GM15510 (cell line): ENCODE data around the gene NDOR1.
A peak's percentile ranks its signal among the peaks of the same experiment; 100 is the strongest.

Experiments
- POLR2A ChIP-seq: IDR thresholded peaks from 3 replicates; pipeline ENCODE4 v1.6.1; 2011; ENCODE audit warnings: borderline replicate concordance; ENCODE audit not compliant: insufficient read length; ENCODE audit errors: extremely low read depth

NDOR1 gene

DNA sequence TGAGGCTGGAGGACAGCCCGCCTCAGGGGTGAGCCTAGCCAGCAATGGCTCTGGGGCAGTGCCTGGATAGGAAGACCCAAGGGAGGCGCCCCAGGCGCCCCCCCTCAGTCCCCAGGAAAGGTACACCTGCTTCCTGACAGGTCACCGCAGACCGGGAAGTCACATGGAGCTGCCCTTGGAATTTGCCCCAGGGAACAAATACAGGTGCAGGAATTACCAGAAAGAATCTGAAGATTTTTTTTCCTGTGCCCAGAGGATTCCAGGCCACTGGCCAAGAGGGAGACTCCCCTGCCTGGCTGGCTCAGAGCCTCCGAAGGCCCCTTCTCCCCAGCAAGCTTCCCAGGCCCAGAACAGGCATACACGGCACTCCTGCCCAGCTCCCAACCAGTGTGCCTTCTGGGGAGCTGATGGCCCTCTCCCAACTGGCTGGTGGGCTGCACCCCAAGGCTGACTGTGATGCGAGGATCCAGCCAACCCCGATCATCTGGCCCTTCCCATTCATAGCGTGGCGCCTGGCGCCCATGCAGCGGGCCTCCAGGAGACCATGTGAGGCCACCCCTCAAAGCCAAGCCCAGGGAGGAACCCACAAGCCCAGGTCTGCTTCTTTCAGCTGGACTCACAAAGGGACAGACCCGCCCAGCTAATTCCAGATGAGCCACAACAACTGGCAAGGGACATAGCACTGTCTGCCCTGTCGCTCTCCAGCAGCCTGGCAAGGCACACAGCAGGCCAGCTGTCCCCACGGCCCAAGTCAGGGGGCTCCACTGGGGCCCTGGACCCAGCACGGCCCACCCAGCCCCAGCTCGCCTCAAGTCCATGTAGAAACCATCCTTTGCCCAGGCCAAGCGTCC is 7.2 kb upstream of the NDOR1 start:
- TF ChIP-seq POLR2A: no peak

DNA sequence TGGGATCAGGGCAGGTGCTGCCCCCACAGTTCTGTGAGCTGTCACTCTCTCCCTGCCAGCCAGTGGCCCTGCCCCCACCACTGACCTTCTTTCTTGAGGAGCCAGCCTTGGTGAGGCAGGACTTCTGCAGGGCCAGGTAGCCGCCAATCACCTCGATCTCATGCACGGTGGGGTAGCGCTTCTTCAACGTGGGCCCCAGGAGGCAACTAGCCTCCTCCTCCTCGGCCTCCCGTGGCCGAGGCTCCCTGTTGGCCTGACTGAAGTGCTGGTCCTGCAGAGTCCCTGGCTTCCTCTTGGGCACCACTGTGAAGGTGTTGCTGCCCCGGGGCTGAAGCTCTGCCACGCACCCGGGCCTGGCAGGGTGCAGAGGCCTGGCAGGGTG is 6.6 kb upstream of the NDOR1 start:
- no peak for TF ChIP-seq POLR2A

DNA sequence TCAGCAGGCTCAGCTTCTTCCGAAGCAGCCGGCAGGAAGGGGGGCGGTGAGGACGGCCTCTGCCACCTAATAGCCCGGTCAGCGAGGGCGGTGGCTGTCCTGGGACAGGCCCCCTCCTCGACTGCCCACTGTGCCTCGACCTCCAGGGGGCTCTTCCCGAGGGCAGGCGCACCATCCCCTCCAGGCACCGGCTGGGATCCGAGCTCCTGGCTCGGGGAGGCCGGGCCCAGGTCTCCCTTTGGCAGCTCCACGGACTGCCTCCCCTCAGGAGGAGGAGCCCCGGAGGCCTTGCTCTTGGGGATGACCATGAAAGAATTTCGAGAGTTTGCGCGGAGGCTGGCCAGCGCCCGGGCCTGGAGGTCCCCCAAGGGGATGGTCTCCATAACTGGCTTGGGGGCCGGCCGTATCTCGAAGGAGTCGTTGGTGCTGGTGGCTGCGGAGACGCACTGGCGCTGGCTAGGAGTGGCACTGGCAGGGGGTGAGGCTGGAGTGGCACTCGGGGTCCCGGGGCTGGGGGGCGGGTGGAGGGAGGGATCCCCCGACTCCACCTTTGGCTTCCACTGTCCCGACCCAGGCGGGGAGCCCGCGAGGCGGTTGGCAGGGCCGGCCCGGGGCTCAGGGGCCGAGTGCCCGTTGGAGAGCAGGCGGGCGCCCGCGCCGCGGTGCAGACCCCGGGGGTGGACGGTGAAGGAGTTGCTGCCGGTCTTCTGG is 5.9 kb upstream of the NDOR1 start:
- no peak for TF ChIP-seq POLR2A

DNA sequence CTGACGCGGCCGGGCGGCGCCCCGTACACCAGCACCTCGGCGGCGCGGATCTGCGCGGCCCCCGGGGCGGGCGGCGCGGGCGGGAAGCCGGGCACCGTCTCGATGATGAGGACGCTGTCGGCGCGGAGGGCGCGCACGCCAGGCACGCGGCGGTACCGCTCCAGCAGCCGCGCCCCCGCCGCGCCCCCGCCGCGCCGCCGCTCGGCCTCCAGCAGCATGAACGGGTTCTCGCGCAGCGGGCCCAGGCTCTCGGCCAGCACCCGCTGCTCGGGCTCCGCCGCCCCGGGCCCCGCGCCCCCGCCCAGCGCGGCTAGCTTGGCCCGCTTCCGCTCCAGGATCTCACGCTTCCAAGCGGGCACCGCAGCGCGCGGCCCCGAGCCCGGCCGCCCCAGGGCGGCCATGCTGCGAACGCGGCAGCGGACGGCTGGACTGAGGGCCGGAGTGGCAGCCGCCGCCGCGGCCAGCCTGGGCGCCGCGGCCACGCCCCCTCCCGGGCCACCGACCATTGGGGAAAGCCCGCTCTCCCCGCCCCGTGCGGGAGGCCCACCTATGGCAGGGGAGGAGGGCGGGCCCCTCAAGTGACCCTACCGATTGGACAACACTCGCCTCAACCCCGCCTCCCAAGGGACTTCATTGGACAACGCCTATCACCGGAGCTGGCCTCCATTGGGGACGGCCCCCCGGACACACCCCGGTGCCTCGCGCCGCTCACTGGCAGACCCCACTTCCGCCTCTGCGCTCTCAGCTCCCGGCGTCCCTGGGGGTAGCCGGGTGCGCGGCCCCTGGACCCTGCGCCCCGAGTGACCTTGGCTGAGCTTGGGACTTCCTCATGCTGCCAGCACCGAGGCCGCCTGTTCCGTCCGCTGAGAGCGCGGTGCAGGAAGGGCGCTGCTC is 4.9 kb upstream of the NDOR1 start, which contains the start of gene TPRN:
Gene TPRN, minus strand, starts transcription at position 431 of the 894 bp plus-strand sequence. Its CDS starts 30 bp downstream, at position 401.
- TF ChIP-seq POLR2A: peak; percentile 94

DNA sequence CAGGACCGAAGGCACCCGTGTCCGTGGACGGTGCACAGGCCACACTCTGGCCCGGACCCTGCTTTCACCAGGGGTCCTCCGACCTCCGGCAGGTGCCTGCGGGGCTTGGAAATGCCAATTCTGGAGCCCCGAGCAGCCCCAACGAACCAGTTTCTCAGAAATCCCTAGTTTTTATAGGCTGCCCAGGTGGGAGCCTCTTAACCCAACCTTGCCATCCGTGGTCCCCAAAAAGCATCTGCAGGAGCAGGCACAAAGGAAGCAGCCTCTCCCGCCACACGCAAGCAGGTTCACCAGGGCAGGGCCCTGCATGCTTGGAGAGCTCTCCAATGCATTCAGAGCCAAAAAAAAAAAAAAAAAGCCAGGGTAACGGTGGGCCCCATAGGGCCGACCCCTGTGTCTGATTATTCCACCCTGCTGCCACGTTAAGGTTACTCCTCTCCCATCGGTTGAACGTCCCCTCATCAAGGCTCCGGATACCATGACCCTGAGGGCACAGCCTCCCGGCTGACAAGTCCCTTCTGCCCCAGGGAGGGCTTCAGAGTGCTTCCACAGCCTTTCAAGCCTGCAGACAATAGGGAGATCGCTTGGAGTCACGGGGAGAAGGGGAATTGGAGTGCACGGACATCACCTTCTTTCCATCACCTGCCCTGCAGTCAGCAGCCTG is 4.2 kb upstream of the NDOR1 start:
- TF ChIP-seq POLR2A: no peak

DNA sequence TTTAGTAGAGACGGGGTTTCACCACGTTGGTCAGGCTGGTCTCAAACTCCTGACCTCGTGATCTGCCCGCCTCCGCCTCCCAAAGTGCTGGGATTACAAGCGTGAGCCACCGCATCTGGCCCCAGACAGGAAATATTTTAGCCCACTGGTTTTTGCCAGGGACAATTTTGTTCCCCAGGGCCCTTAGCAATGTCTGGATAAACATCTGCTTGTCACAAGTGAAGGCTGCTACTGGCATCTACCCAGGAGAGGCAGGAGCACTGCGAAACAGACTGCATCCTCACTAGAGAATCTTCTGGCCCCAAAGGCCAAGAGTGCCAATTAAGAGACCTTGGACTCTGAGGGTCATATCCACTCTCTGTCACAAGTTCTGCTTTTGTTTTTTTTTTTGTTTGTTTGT is 2.5 kb upstream of the NDOR1 start:
- TF ChIP-seq POLR2A: no peak

DNA sequence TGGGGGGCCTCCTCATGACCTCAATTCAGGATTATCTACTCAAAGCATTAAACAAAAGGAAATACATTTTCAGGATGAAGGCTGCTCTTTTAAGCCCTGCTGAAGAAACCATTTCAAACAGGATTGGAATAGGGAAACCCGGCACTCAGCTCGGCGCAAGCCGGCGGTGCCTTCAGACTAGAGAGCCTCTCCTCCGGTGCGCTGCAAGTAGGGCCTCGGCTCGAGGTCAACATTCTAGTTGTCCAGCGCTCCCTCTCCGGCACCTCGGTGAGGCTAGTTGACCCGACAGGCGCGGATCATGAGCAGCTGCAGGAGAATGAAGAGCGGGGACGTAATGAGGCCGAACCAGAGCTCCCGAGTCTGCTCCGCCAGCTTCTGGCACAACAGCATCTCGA is 772 bp upstream of the NDOR1 start:
- TF ChIP-seq POLR2A: no peak

DNA sequence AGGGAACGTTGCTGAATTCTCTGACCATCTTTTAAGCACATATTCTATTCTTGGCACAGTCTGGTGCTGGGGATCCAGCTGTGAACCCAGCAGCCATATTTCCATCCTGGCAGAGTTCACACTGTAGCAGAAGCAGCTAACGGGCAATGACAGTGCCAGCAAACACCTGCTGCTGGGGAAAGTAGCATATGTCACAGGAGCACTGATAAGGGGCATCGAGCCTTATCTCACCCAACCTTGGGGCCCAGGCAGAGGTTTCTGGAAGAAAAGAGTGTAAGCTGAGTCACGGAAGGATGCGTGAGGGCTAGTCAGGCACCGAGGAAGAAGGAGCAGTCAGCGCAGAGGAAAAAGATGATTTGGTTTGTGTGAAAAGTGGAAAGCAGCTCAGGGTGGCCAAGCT is 1.1 kb downstream of the NDOR1 start:
- no peak for TF ChIP-seq POLR2A

DNA sequence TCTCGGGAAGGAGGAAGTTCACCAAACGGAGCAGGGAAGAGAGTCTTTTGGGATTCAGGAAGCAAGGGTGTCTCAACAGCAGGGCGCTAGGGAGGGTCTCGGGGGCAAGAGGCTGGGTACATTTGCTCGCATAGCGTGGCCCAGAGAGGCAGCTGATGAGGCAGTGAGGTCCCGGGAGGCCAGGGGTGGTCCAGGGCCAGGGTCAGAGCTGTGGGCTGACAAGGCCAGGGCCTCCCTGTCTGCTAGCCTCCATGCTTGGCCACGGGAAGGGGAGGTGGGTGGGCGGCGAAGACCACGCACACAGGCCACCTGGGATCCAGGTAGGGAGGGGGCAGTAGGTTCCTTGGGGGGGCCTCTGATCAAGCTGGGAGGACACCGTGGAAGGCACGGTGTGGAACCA is 6.0 kb downstream of the NDOR1 start:
- no peak for TF ChIP-seq POLR2A

DNA sequence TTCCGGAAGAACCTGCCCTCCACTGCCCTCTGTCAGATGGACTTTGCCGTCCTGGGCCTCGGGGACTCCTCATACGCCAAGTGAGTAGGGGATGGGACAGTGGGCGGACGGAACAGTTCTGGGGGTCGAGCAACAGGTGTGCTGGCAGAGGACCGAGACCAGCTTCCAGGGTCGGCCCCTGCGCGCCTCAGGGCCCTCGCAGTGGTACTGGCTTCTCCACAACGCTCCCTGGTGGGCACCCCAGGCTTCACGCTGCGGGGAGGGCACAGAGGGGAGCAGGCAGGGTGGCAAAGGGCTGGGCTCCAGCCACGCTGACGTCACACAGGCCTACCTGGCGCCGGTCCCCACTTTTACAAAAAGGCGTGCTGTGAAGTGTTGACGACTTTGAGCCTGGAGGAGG is 7.0 kb downstream of the NDOR1 start:
- TF ChIP-seq POLR2A: no peak

DNA sequence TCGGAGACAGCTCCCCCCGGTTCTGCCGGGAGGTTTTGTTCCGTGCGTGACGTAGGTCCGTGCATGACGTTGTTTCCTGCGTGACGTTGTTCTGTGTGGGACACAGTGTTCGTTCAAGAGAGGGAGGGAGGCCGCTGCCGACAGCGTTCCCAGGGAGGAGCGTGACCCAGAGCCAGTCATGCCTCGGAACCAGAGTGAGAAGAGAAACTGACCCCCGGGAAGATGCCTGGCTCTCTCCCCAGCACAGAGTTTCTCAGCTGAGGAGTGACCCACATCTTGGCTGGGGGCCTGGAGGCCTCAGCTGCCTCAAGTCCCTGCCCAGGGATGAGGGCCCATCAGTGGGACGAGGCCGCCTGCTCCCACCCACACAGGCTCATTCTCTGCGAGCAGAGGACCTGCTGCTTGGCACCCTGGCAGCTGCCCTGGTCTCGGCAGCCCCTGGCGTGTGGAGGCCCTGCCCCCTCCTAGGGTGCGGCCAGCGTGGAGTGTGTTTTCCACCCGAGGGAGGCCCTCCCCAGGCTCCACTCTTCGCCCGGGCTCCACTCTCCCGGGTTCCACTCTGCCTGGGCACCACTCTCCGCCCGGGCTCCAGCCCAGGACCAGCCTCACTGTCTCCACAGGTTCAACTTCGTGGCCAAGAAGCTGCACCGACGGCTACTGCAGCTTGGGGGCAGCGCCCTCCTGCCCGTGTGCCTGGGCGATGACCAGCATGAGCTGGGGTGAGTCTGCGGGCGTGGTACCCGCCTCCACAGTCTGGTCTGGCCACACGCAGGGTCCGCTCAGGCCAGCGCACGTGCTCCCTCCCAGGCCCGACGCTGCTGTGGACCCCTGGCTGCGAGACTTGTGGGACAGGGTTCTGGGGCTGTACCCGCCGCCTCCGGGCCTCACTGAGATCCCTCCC is 7.9 kb downstream of the NDOR1 start:
- TF ChIP-seq POLR2A: no peak

DNA sequence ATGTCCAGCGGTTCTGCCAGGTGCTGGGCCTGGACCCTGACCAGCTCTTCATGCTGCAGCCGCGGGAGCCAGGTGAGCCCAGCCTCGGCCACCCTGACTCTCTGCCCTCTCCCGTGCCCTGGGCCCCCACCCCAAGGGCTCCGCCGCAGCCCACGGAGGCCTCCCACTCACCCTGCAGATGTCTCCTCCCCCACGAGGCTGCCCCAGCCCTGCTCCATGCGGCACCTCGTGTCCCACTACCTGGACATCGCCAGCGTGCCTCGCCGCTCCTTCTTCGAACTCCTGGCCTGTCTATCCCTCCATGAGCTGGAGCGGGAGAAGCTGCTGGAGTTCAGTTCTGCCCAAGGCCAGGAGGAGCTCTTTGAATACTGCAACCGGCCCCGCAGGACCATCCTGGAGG is 9.1 kb downstream of the NDOR1 start:
- TF ChIP-seq POLR2A: no peak

DNA sequence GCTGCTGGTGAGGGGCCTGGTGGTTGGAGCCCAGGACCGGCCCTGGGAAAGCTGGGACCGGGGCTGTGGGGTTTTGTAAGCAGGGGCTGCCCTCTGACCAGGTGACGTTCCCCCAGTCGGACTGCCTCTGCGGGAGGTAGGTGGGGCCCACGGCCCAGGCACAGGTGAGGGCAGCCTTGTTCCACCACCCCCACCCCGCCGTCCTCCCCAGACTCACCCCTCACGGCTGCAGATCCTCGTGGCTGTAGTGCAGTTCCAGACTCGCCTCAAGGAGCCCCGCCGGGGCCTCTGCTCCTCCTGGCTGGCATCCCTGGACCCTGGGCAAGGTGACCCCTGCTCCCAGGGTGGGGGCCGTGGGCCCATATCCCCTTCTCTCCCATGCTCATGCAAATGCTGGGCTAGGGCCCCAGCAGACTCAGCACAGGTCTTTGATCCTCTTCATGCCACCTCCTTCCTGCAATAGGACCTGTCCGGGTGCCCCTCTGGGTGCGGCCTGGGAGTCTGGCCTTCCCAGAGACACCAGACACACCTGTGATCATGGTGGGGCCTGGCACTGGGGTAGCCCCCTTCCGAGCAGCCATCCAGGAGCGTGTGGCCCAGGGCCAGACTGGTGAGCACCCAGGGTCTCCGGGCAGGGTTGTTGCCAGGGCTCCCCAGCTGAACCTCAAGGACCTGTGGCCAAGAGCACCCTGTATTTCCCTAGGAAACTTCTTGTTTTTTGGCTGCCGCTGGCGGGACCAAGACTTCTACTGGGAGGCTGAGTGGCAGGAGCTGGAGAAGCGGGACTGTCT is 9.9 kb downstream of the NDOR1 start:
- no peak for TF ChIP-seq POLR2A

DNA sequence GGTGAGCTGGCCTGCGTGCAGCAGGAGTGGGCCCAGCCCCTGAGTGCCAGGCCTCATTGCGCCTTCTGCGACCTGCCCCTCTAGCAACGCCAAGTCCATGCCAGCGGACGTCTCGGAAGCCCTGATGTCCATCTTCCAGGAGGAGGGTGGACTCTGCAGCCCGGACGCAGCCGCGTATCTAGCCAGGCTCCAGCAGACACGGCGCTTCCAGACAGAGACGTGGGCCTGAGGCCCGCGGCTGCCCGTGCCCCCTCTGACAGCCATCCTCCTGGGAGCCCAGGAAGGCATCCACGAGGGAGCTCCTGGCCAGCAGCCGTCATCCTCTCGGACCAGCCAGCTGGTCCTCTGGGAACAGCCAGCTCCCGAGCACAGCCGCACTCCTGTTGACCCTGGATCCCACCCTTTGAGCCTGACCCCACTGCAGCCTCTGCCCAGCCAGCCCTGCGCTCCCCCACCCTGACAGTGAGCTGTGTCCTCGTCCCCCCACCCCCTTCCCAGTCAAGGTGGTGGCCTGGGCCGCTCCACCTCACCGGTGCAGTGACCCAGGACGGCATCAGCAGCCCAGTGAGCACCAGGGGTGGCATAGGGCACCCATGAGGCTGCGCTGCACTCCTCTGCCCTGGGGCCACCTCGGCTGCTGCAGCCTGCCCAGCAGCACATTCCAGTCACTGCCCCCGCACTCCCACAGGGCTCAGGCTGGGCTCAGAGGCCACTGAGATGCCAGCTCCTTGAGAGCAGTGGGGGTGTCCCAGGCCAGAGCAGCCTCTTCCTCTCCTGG is 10.9 kb downstream of the NDOR1 start:
- TF ChIP-seq POLR2A: no peak
